ENCODE data around the gene EIF4G3.

EIF4G3 gene

DNA sequence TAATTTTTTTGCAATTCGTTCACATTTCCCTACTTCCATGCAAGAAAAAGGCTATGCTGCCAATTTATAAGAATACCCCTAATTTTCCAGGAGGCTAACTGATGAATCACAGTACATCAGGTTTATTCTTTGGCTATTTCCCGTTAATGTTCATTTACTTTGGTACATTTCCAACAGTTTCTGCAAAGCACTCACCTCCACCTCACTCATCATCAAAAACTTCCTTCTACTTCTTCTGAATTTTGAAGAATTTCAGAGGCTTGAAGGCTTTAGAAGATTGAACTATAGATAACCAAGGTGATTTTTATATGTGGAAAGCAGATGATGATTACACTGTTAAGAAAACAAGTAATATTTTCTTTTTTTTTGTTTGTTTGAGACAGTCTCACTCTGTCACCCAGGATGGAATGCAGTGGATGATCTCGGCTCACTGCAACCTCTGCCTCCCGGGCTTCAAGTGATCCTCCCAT is 329.1 kb downstream of the EIF4G3 start:
- H3K9me3 ChIP-seq (ENCODE audit: control extremely low read depth in 1 of 5, control insufficient read depth in 4 of 5, insufficient read depth in 2 of 5, low read depth in 1 of 5, low read length in 4 of 5) = peaks cover 0 to 2% (median 0%) of the 10 kb centered on the region in 5 experiments
- CTCF ChIA-PET = no interaction called here
- peaks cover 17 to 84% (median 30%) of the 10 kb centered on the region in 4 experiments for H3K36me3 ChIP-seq (ENCODE audit: control insufficient read depth in 4 of 4, insufficient read depth in 4 of 4, low read length in 3 of 4)
- 96% methylated on average over 4 of the region's 4 CpGs for WGBS (ENCODE audit: insufficient coverage)
- no peak overlapping the region for H3K27ac ChIP-seq (ENCODE audit: insufficient read depth in 1 of 2, low read depth in 1 of 2, low read length in 2 of 2, poor library complexity in 1 of 2, severe bottlenecking in 2 of 2)
- no peaks in the 10 kb centered on the region for H3K4me1 ChIP-seq (ENCODE audit: control extremely low read depth in 1 of 4, control insufficient read depth in 4 of 4, insufficient read depth in 4 of 4, low read length in 3 of 4)
- H3K4me3 ChIP-seq (ENCODE audit: control insufficient read depth in 1 of 7, extremely low read depth in 1 of 7, insufficient read depth in 4 of 7, low read depth in 2 of 7, low read length in 6 of 7) = no peak overlapping the region
- POLR2A ChIA-PET = no interaction called here
- no peak for DNase-seq
- H3K27me3 ChIP-seq (replicated peaks in 2 of 5; ENCODE audit: control insufficient read depth in 4 of 5, insufficient read depth in 5 of 5, low read length in 4 of 5) = no peaks in the 10 kb centered on the region

- Histone ChIP-seq H3K27ac (ENCODE audit: insufficient read depth in 1 of 2, low read depth in 1 of 2, low read length in 2 of 2, poor library complexity in 1 of 2, severe bottlenecking in 2 of 2) (no peak overlapping the region), H3K4me3 (ENCODE audit: control insufficient read depth in 1 of 7, extremely low read depth in 1 of 7, insufficient read depth in 4 of 7, low read depth in 2 of 7, low read length in 6 of 7) (no peak overlapping the region), H3K27me3 (replicated peaks in 2 of 5; ENCODE audit: control insufficient read depth in 4 of 5, insufficient read depth in 5 of 5, low read length in 4 of 5) (no peaks in the 10 kb centered on the region), H3K36me3 (ENCODE audit: control insufficient read depth in 4 of 4, insufficient read depth in 4 of 4, low read length in 3 of 4) (peaks cover 17 to 77% (median 29%) of the 10 kb centered on the region in 4 experiments), H3K9me3 (ENCODE audit: control extremely low read depth in 1 of 5, control insufficient read depth in 4 of 5, insufficient read depth in 2 of 5, low read depth in 1 of 5, low read length in 4 of 5) (peaks cover 0 to 2% (median 0%) of the 10 kb centered on the region in 5 experiments), H3K4me1 (ENCODE audit: control extremely low read depth in 1 of 4, control insufficient read depth in 4 of 4, insufficient read depth in 4 of 4, low read length in 3 of 4) (no peaks in the 10 kb centered on the region)
- CTCF ChIA-PET = no interaction called here
- WGBS (ENCODE audit: insufficient coverage) = 100% methylated on average over 4 of the region's 6 CpGs
- POLR2A ChIA-PET = no interaction called here
- DNase-seq = no peak
Measured at GRCh38 chr1:20846461-20847374, 330.0 kb downstream of the EIF4G3 start.

GRCh38 chr1:20840731-20841130 is 336.0 kb downstream of the EIF4G3 start:
- CTCF ChIA-PET = interaction anchor here (2.0 kb wide), 1 partner anchor 11 kb away, joined by 7 read pairs; no protein-coding TSS in a partner anchor
- no peaks in the 10 kb centered on the region for H3K27me3 ChIP-seq (replicated peaks in 2 of 5; ENCODE audit: control insufficient read depth in 4 of 5, insufficient read depth in 5 of 5, low read length in 4 of 5)
- POLR2A ChIA-PET = no interaction called here
- no peak overlapping the region for H3K4me3 ChIP-seq (ENCODE audit: control insufficient read depth in 1 of 7, extremely low read depth in 1 of 7, insufficient read depth in 4 of 7, low read depth in 2 of 7, low read length in 6 of 7)
- no peak for DNase-seq
- H3K36me3 ChIP-seq (ENCODE audit: control insufficient read depth in 4 of 4, insufficient read depth in 4 of 4, low read length in 3 of 4) = peaks cover 10 to 58% (median 20%) of the 10 kb centered on the region in 4 experiments
- no peaks in the 10 kb centered on the region for H3K4me1 ChIP-seq (ENCODE audit: control extremely low read depth in 1 of 4, control insufficient read depth in 4 of 4, insufficient read depth in 4 of 4, low read length in 3 of 4)
- H3K27ac ChIP-seq (ENCODE audit: insufficient read depth in 1 of 2, low read depth in 1 of 2, low read length in 2 of 2, poor library complexity in 1 of 2, severe bottlenecking in 2 of 2) = no peak overlapping the region
- H3K9me3 ChIP-seq (ENCODE audit: control extremely low read depth in 1 of 5, control insufficient read depth in 4 of 5, insufficient read depth in 2 of 5, low read depth in 1 of 5, low read length in 4 of 5) = peaks cover 0 to 2% (median 0%) of the 10 kb centered on the region in 5 experiments

DNA sequence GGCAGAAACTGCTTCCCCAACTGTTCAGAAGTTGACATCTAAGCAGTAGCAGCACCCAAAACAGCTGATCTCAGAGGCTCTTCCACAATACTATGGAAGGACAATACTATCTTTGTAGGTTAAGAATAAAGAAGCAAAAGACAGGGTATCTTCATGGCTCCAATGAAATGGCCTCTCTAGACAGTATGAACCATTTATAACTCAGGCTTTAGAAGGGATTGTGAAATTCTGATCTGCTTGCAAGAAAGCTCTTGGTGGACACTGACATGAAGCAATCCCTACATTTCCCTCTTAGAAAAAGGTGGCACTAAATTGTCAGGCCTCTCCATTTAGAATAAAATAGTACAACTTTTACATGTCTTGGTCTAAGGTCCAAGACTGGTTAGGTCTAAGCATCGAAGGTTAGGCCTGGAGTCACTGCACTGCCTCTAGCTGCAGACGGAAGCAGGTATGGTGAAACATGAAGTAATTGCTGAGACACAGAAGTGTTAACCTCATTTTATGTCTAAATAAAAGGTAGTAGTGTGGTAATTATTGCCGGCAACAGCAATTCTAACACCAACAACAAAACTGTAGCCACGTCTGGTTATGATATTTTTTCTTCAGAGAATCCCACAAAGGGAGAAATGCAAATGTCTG is 339.0 kb downstream of the EIF4G3 start:
- H3K4me1 ChIP-seq (ENCODE audit: control extremely low read depth in 1 of 4, control insufficient read depth in 4 of 4, insufficient read depth in 4 of 4, low read length in 3 of 4) = no peaks in the 10 kb centered on the region
- ChIA-PET CTCF (no interaction called here), POLR2A (no interaction called here)
- no peak overlapping the region for H3K27ac ChIP-seq (ENCODE audit: insufficient read depth in 1 of 2, low read depth in 1 of 2, low read length in 2 of 2, poor library complexity in 1 of 2, severe bottlenecking in 2 of 2)
- peaks cover 0 to 5% (median 0%) of the 10 kb centered on the region in 5 experiments for H3K9me3 ChIP-seq (ENCODE audit: control extremely low read depth in 1 of 5, control insufficient read depth in 4 of 5, insufficient read depth in 2 of 5, low read depth in 1 of 5, low read length in 4 of 5)
- H3K4me3 ChIP-seq (ENCODE audit: control insufficient read depth in 1 of 7, extremely low read depth in 1 of 7, insufficient read depth in 4 of 7, low read depth in 2 of 7, low read length in 6 of 7) = no peak overlapping the region
- no peak for DNase-seq
- 100% methylated on average over 1 of the region's 4 CpGs for WGBS (ENCODE audit: insufficient coverage)
- no peaks in the 10 kb centered on the region for H3K27me3 ChIP-seq (replicated peaks in 2 of 5; ENCODE audit: control insufficient read depth in 4 of 5, insufficient read depth in 5 of 5, low read length in 4 of 5)
- H3K36me3 ChIP-seq (ENCODE audit: control insufficient read depth in 4 of 4, insufficient read depth in 4 of 4, low read length in 3 of 4) = peaks cover 2 to 53% (median 19%) of the 10 kb centered on the region in 4 experiments

DNA sequence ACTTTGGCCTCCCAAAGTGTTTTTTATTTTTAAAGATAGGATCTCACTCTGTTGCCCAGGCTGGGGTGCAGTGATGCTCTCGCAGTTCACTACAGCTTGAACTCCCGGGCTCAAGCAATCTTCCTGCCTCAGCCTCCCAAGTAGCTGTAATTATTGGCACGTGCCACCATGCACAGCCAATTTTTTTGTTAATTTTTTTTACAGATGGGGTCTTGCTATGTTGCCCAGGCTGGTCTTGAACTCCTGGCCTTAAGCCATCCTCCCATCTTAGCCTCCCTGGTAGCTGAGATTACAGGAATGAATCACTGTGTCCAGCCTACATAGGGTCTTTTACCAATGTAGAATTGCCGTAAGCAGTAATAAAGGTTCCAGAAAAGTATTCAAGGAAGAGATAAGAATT is 340.5 kb downstream of the EIF4G3 start:
- no peak overlapping the region for H3K27ac ChIP-seq (ENCODE audit: insufficient read depth in 1 of 2, low read depth in 1 of 2, low read length in 2 of 2, poor library complexity in 1 of 2, severe bottlenecking in 2 of 2)
- no peak overlapping the region for H3K4me3 ChIP-seq (ENCODE audit: control insufficient read depth in 1 of 7, extremely low read depth in 1 of 7, insufficient read depth in 4 of 7, low read depth in 2 of 7, low read length in 6 of 7)
- H3K4me1 ChIP-seq (ENCODE audit: control extremely low read depth in 1 of 4, control insufficient read depth in 4 of 4, insufficient read depth in 4 of 4, low read length in 3 of 4) = no peaks in the 10 kb centered on the region
- POLR2A ChIA-PET = interaction anchor here (0.7 kb wide), 1 partner anchor 13 kb away, joined by 7 read pairs; no protein-coding TSS in a partner anchor
- H3K9me3 ChIP-seq (ENCODE audit: control extremely low read depth in 1 of 5, control insufficient read depth in 4 of 5, insufficient read depth in 2 of 5, low read depth in 1 of 5, low read length in 4 of 5) = peaks cover 0 to 5% (median 0%) of the 10 kb centered on the region in 5 experiments
- CTCF ChIA-PET = no interaction called here
- DNase-seq = no peak
- H3K36me3 ChIP-seq (ENCODE audit: control insufficient read depth in 4 of 4, insufficient read depth in 4 of 4, low read length in 3 of 4) = peaks cover 0 to 48% (median 19%) of the 10 kb centered on the region in 4 experiments
- H3K27me3 ChIP-seq (replicated peaks in 2 of 5; ENCODE audit: control insufficient read depth in 4 of 5, insufficient read depth in 5 of 5, low read length in 4 of 5) = no peaks in the 10 kb centered on the region
- 90% methylated on average over 2 of the region's 4 CpGs for WGBS (ENCODE audit: insufficient coverage)

DNA sequence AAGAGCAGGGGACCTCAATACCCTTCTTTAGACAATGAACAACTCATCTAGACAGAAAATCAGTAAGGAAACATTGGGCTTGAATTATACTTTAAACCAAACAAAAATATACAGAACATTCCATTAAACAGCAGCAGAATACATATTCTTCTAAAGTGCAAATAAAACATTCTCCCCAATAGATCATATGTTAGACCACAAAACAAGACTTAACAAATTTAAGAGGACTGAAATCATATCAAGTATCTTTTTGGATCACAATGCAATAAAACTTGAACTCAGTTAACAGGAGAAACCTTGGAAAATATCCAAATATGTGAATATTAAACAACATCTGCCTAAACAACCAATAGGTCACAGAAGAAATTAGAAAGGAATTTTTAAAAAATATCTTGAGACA is 341.9 kb downstream of the EIF4G3 start:
- H3K4me1 ChIP-seq (ENCODE audit: control extremely low read depth in 1 of 4, control insufficient read depth in 4 of 4, insufficient read depth in 4 of 4, low read length in 3 of 4) = no peaks in the 10 kb centered on the region
- no peak overlapping the region for H3K27ac ChIP-seq (ENCODE audit: insufficient read depth in 1 of 2, low read depth in 1 of 2, low read length in 2 of 2, poor library complexity in 1 of 2, severe bottlenecking in 2 of 2)
- peaks cover 0 to 5% (median 0%) of the 10 kb centered on the region in 5 experiments for H3K9me3 ChIP-seq (ENCODE audit: control extremely low read depth in 1 of 5, control insufficient read depth in 4 of 5, insufficient read depth in 2 of 5, low read depth in 1 of 5, low read length in 4 of 5)
- DNase-seq = no peak
- H3K36me3 ChIP-seq (ENCODE audit: control insufficient read depth in 4 of 4, insufficient read depth in 4 of 4, low read length in 3 of 4) = peaks cover 0 to 37% (median 13%) of the 10 kb centered on the region in 4 experiments
- H3K27me3 ChIP-seq (replicated peaks in 2 of 5; ENCODE audit: control insufficient read depth in 4 of 5, insufficient read depth in 5 of 5, low read length in 4 of 5) = no peaks in the 10 kb centered on the region
- POLR2A ChIA-PET = no interaction called here
- no peak overlapping the region for H3K4me3 ChIP-seq (ENCODE audit: control insufficient read depth in 1 of 7, extremely low read depth in 1 of 7, insufficient read depth in 4 of 7, low read depth in 2 of 7, low read length in 6 of 7)
- CTCF ChIA-PET = no interaction called here

GRCh38 chr1:20834192-20834591 is 342.5 kb downstream of the EIF4G3 start:
- Histone ChIP-seq H3K9me3 (ENCODE audit: control extremely low read depth in 1 of 5, control insufficient read depth in 4 of 5, insufficient read depth in 2 of 5, low read depth in 1 of 5, low read length in 4 of 5) (peaks cover 0 to 5% (median 0%) of the 10 kb centered on the region in 5 experiments), H3K36me3 (ENCODE audit: control insufficient read depth in 4 of 4, insufficient read depth in 4 of 4, low read length in 3 of 4) (peaks cover 0 to 35% (median 10%) of the 10 kb centered on the region in 4 experiments), H3K27ac (ENCODE audit: insufficient read depth in 1 of 2, low read depth in 1 of 2, low read length in 2 of 2, poor library complexity in 1 of 2, severe bottlenecking in 2 of 2) (no peak overlapping the region), H3K4me1 (ENCODE audit: control extremely low read depth in 1 of 4, control insufficient read depth in 4 of 4, insufficient read depth in 4 of 4, low read length in 3 of 4) (no peaks in the 10 kb centered on the region), H3K4me3 (ENCODE audit: control insufficient read depth in 1 of 7, extremely low read depth in 1 of 7, insufficient read depth in 4 of 7, low read depth in 2 of 7, low read length in 6 of 7) (no peak overlapping the region), H3K27me3 (replicated peaks in 2 of 5; ENCODE audit: control insufficient read depth in 4 of 5, insufficient read depth in 5 of 5, low read length in 4 of 5) (no peaks in the 10 kb centered on the region)
- POLR2A ChIA-PET = no interaction called here
- DNase-seq = no peak
- CTCF ChIA-PET = no interaction called here
- WGBS (ENCODE audit: insufficient coverage) = no CpG with 5 or more reads among the region's 1 CpG
